Vagina (tissue), 2 donors: ENCODE measurements around the gene OR52E2.

Experiments
- POLR2A ChIP-seq, 2 donors: fragments of 450-650 bp; IDR thresholded peaks; one replicate each; pipeline ENCODE4 v1.6.1; 2017; ENCODE audit warnings: antibody characterized with exemption in 2 of 2, mild to moderate bottlenecking in 2 of 2, moderate library complexity in 2 of 2
- POLR2AphosphoS5 ChIP-seq, 2 donors: sonication (generic); formaldehyde crosslinking; IDR thresholded peaks; one replicate each; pipeline ENCODE4 v1.9.0; 2017; ENCODE audit warnings: antibody characterized with exemption in 2 of 2, mild to moderate bottlenecking in 2 of 2, low read depth in 1 of 2; ENCODE audit not compliant: insufficient read depth in 1 of 2
- TF ChIP-seq, protein P1 (sequence below), 3 experiments: fragments of 450-650 bp in 2 of 3; fragments of 200-600 bp in 1 of 3; sonication (generic) in 1 of 3; IDR thresholded peaks; one replicate each; pipeline ENCODE4 v1.5.1; 2017 to 2019; ENCODE audit warnings: antibody characterized with exemption in 3 of 3, mild to moderate bottlenecking in 2 of 3, moderate library complexity in 2 of 3

DNA sequence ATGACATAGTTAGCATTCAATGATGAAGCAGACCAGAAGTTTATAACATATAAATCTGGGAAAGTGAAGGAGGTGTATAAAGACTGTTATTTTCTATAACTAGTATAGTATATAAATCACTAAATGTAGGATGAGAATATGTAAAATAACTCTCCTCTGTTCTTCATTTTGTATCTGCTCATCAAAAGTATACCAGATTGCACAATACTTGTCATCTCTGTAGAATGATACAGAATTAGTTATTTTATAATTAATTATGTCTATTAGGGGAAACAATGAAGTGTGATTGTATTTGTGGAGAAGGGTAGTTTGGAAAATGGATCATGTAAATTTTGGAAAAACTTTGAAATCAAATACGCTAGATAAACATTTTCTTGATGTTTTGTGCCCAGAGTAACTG is 46.4 kb downstream of the OR52E2 start:
- TF ChIP-seq POLR2A (IDR thresholded peaks at IDR 0.05) (no peak), POLR2AphosphoS5 (IDR thresholded peaks at IDR 0.05; ENCODE audit: insufficient read depth in 1 of 2, low read depth in 1 of 2) (no peak)
- TF ChIP-seq, protein P1, sequence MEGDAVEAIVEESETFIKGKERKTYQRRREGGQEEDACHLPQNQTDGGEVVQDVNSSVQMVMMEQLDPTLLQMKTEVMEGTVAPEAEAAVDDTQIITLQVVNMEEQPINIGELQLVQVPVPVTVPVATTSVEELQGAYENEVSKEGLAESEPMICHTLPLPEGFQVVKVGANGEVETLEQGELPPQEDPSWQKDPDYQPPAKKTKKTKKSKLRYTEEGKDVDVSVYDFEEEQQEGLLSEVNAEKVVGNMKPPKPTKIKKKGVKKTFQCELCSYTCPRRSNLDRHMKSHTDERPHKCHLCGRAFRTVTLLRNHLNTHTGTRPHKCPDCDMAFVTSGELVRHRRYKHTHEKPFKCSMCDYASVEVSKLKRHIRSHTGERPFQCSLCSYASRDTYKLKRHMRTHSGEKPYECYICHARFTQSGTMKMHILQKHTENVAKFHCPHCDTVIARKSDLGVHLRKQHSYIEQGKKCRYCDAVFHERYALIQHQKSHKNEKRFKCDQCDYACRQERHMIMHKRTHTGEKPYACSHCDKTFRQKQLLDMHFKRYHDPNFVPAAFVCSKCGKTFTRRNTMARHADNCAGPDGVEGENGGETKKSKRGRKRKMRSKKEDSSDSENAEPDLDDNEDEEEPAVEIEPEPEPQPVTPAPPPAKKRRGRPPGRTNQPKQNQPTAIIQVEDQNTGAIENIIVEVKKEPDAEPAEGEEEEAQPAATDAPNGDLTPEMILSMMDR (IDR thresholded peaks at IDR 0.05), result no peak
